ENCODE results near the gene ZC3H12C.
A peak's percentile ranks its signal among the peaks of the same experiment; 100 is the strongest.

Gene ZC3H12C

GRCh38 chr11:110077346-110077745 lies 15.8 kb upstream of the ZC3H12C start:
- DNase-seq (ENCODE audit: low spot score): no peak

GRCh38 chr11:110077831-110078325 lies 15.3 kb upstream of the ZC3H12C start:
- DNase-seq (ENCODE audit: low spot score): no peak

- no peak for DNase-seq (ENCODE audit: low spot score)
Measured at GRCh38 chr11:110078923-110079544, 14.2 kb upstream of the ZC3H12C start.

- no peak for DNase-seq (ENCODE audit: low spot score)
Measured at GRCh38 chr11:110079726-110080125, 13.5 kb upstream of the ZC3H12C start.

- no peak for DNase-seq (ENCODE audit: low spot score)
Measured at GRCh38 chr11:110081462-110082376, 11.5 kb upstream of the ZC3H12C start.

GRCh38 chr11:110082899-110083298 lies 10.3 kb upstream of the ZC3H12C start:
- no peak for DNase-seq (ENCODE audit: low spot score)

GRCh38 chr11:110085255-110085838 lies 7.8 kb upstream of the ZC3H12C start:
- DNase-seq (ENCODE audit: low spot score): no peak

GRCh38 chr11:110086892-110087309 lies 6.3 kb upstream of the ZC3H12C start:
- DNase-seq (ENCODE audit: low spot score): no peak

GRCh38 chr11:110087812-110088534 lies 5.2 kb upstream of the ZC3H12C start:
- no peak for DNase-seq (ENCODE audit: low spot score)

GRCh38 chr11:110088535-110089344 lies 4.5 kb upstream of the ZC3H12C start:
- DNase-seq (ENCODE audit: low spot score): no peak

GRCh38 chr11:110089617-110090282 lies 3.4 kb upstream of the ZC3H12C start:
- no peak for DNase-seq (ENCODE audit: low spot score)

- no peak for DNase-seq (ENCODE audit: low spot score)
Measured at GRCh38 chr11:110090466-110091026, 2.6 kb upstream of the ZC3H12C start.

- DNase-seq (ENCODE audit: low spot score): no peak
Measured at GRCh38 chr11:110092111-110092514, 1.1 kb upstream of the ZC3H12C start.

GRCh38 chr11:110093407-110094297 lies 460 bp downstream of the ZC3H12C start:
- DNase-seq (ENCODE audit: low spot score): peak; percentile 75

GRCh38 chr11:110094298-110095285 lies 1.4 kb downstream of the ZC3H12C start:
- no peak for DNase-seq (ENCODE audit: low spot score)

- no peak for DNase-seq (ENCODE audit: low spot score)
Measured at GRCh38 chr11:110095554-110095953, 2.4 kb downstream of the ZC3H12C start.

GRCh38 chr11:110096496-110096895 lies 3.3 kb downstream of the ZC3H12C start:
- no peak for DNase-seq (ENCODE audit: low spot score)

- DNase-seq (ENCODE audit: low spot score): no peak
Measured at GRCh38 chr11:110097459-110098012, 4.3 kb downstream of the ZC3H12C start.

All from putamen (tissue), 1 donor.